RPMI7951 (cell line): ENCODE results near the gene MYO5B. TPM values are rescaled to one million over a fixed set of nuclear protein-coding genes. Genes with fewer than 3 reads are reported as not detected.
"Not testable (repeated sequence)": the region's sequence is repeated elsewhere in the genome, so short reads cannot be mapped to it uniquely, and the experiment has no call there.

ENCODE experiments used
- DNase-seq: peaks from one replicate; pipeline ENCODE4 v3.0.0-alpha.2; 2012; ENCODE audit warnings: low read depth
- total RNA-seq: library from RNA; depleted of rRNA; stranded (reverse); fragments of >200 nt; shearing (Covaris generic); gene quantifications from 2 replicates; pipeline ENCODE4 v1.2.3, GENCODE V29; 2014

The MYO5B gene
- total RNA-seq, 1 experiment from 2014 or later: 0.36 TPM

- no peak for DNase-seq
Observed at GRCh38 chr18:50104421-50104820, 90.5 kb downstream of the MYO5B start.

- peak; percentile 23 for DNase-seq
Observed at GRCh38 chr18:50099725-50100407, 95.1 kb downstream of the MYO5B start.

GRCh38 chr18:50097702-50098101, 97.2 kb downstream of the MYO5B start:
- no peak for DNase-seq

- DNase-seq: no peak
Observed at GRCh38 chr18:50096766-50097435, 98.0 kb downstream of the MYO5B start.

GRCh38 chr18:50094786-50095185, 100.2 kb downstream of the MYO5B start:
- DNase-seq: not testable (repeated sequence)

GRCh38 chr18:50094221-50094773, 100.7 kb downstream of the MYO5B start:
- no peak for DNase-seq

GRCh38 chr18:50093366-50094064, 101.4 kb downstream of the MYO5B start:
- DNase-seq: no peak

- no peak for DNase-seq
Observed at GRCh38 chr18:50092245-50092805, 102.6 kb downstream of the MYO5B start.

GRCh38 chr18:50091509-50092244, 103.3 kb downstream of the MYO5B start:
- DNase-seq: no peak

- no peak for DNase-seq
Observed at GRCh38 chr18:50090370-50091312, 104.3 kb downstream of the MYO5B start.

GRCh38 chr18:50089702-50090101, 105.2 kb downstream of the MYO5B start:
- DNase-seq: no peak

- no peak for DNase-seq
Observed at GRCh38 chr18:50083708-50084107, 111.2 kb downstream of the MYO5B start.

GRCh38 chr18:50080932-50081560, 113.9 kb downstream of the MYO5B start:
- no peak for DNase-seq

GRCh38 chr18:50080316-50080715, 114.6 kb downstream of the MYO5B start:
- DNase-seq: no peak

- no peak for DNase-seq
Observed at GRCh38 chr18:50079571-50080295, 115.2 kb downstream of the MYO5B start.

GRCh38 chr18:50076277-50076676, 118.7 kb downstream of the MYO5B start:
- no peak for DNase-seq

- no peak for DNase-seq
Observed at GRCh38 chr18:50075772-50076171, 119.2 kb downstream of the MYO5B start.

- no peak for DNase-seq
Observed at GRCh38 chr18:50074404-50074803, 120.5 kb downstream of the MYO5B start.

- DNase-seq: no peak
Observed at GRCh38 chr18:50073319-50073718, 121.6 kb downstream of the MYO5B start.
